Forelimb muscle (tissue), 1 donor: ENCODE measurements around the gene PNPLA6. TPM values are rescaled to one million over a fixed set of nuclear protein-coding genes. Genes with fewer than 3 reads are reported as not detected.

Experiments used
- DNase-seq: peaks from one replicate; pipeline ENCODE4 v3.0.0-alpha.2; 2013; ENCODE audit warnings: low read depth
- polyA plus RNA-seq: library from polyadenylated mRNA; unstranded; fragments of 120-200 nt; gene quantifications from one replicate; pipeline ENCODE4 v1.2.1, GENCODE V29; 2013; ENCODE audit not compliant: insufficient read length

Gene PNPLA6
- 31.5 TPM for polyA plus RNA-seq

DNA sequence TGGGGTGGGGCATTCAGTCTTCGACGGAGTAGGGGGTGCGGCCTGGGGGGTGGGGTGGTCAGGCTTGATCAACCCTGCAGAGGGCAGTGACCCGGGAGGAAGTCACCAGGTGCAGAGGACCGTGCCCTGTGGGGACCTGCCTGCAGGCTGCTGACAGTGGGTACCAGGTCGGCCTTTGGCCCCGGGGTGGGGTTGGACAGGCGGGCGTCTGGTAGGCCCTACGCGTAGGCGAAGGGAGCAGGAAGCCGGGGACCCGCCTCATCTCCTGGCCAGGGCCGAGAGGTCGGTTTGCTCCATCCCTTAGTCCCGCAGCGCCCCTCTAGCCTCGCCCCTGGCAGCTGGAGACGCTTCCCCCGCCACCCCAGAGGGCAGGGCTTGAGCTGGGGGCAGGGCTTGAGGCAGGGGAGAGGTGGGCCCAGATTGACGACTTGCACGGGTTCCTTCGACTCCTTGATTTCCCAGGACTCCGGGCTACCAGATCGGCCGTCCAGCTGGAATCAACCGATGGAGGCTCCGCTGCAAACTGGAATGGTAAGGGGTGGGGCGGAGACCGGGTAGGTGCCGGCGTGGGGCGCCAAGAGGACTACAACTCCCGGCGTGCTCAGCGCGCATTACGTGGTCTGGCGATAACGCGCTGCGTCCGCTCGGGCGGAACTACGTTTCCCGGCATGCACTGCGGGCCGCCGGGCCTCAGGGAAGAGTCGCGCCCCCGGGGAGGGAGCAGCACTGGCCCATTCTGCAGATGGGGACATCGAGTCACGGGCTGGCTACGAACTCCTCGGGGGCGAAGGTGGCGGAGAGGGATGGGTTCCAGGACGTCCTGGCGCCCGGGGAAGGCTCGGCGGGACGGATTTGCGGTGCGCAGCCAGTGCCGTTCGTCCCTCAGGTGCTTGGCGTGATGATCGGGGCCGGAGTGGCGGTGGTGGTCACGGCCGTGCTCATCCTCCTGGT, at the start of gene PNPLA6:
PNPLA6 (plus strand) TSS at position 671 of the 951 bp plus-strand sequence; CDS start at position 743, 72 bp downstream.
- peak; percentile 90 for DNase-seq

DNA sequence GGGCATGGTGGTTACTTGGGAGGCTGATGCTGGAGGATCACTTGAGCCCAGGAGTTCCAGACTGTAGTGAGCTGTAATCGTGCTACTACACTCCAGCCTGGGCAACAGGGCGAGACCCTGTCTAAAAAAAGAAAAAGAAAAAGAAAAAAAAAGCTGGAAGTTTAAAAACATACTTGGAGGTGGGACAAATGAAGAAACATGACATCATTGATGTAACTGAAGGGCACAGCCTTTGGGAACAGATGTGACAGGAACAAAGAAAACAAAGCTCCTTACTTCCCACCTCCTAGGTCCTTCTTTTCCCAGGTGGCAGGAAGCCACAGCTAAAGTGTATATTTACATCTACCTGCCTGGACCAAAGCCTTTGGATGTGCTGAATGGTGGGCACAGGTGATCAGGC, 48.6 kb upstream of the PNPLA6 start:
- no peak for DNase-seq

DNA sequence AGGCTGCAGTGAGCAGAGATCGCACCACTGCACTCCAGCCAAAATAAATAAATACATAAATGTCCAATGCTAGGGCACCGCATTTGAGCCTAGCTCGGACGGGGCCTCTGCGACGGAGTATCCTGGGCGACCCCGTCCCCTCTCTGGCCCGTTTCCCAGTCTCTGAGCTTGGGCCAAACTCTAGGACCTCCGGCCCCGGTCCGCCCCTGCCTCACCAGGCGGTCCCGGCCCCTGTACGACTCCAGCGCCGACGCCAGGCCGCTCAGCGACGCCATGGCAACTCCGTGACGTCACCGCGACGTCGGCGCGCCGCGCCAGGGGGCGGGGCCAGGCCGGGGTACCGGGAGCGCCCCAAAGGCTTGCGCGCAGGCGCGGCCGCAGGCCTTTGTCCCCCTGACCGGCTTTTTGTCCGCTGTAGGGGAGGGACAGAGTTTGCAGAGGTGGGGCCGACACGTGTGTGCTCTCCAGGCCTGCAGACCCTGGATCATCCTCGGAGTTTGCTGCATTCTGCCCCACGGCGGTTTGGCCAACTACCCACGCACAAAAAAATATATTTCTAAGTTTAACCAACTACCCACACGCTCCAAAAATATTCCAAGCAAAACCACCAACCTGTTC, 46.7 kb upstream of the PNPLA6 start, which contains the start of gene PEX11G:
PEX11G (minus strand) TSS at position 300 of the 618 bp plus-strand sequence; CDS start at position 275, 25 bp downstream.
- peak; percentile 79 for DNase-seq

DNA sequence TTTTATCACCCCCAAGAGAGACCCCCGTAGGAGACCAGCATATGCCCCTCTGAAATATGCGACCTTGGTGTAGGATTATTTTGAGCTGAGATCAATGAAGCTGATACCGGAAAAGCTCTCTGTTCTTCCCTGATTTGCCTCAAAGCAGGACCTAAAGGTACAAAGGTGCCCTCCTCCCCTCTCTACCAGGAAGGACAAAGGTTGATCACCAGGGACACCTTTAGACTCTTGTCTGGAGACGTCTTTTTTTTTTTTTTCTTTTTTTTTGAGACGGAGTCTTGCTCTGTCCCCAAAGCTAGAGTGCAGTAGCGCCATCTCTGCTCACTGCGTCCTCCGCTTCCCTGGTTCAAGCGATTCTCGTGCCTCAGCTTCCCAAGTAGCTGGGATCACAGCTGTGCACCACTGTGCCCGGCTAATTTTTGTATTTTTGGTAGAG, 45.9 kb upstream of the PNPLA6 start:
- DNase-seq = no peak

DNA sequence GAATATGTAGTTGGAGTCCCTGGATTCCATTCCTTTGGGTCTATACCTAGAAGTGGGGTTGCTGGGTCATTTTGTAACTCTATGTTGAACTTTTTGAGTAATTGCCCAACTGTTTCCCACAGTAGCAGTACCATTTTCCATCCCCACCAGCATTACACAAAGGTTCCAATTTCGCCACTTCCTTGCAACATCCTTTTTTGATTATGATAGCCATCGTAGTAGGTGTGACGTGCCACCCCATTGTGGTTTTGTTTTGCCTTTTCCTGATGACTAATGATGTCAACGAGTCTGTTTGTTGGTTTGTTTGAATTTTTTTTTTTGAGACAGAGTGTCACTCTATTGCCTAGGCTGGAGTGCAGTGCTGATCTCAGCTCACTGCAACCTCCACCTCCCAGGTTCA, 43.4 kb upstream of the PNPLA6 start:
- no peak for DNase-seq

DNA sequence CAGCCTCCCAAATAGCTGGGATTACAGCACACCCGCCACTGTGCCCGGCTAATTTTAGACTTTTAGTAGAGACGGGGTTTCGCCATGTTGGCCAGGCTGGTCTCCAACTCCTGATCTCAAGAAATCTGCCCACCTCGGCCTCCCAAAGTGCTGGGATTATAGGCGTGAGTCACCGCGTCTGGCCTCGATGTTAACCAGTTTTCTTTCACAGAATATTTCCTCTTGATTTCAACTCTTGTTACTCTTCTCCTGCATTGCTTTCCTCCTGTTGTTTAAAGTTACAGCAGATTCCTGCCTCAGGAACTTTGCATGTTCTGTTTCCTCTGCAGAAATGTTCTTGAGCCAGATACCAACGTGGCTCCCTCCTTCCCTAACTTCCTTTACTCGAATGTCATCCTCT, 43.0 kb upstream of the PNPLA6 start:
- DNase-seq = no peak

DNA sequence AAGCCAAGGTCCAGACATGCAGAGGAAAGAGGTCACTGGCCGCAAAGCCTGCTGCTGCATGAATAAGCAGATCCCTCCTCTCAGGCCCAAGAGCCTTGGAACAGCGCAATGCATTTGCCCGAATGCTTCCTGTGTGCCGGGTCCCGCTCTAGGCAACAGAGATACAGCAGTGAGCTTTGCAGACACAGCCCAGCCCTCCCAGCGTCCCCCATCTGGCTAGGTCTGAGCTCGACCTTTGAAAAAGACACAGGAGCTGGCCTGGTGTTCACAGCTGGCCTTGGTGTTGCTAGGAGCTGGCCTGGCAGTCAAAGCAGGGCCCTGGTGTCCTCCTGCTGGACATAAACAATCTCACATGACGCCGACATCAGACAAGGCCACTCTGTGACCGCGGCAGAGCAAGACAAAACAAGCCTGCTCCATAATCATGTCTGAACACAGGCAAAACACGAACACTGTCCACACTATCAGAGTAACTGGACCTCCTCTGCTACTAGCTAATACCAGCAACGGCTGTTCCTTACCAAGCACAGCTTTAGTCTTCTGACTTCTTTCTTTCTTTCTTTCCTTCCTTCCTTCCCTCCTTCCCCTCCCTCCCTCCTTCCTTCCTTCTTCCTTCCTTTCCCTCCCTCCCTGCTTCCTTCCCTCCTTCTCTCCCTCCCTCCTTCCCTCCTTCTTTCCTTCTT, 41.0 kb upstream of the PNPLA6 start:
- no peak for DNase-seq

DNA sequence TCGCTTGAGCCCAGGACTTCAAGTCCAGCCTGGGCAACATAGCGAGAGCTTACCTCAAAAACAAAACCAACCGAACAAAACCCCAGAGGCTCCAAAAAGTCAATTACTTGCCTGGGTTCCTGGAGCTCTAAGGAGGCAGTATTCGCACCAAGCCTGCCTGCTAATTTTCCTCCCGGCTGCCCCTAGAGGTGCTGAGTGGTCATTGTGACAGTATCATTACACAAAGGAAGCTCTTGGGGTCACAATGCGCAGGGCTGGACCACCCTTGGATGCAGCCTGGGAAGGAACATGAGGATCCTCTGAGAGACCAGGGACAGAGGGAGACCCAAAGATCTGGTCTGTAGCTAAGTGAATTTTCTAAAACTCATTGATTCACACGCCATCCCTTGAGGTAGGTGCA, 38.2 kb upstream of the PNPLA6 start:
- DNase-seq = no peak

DNA sequence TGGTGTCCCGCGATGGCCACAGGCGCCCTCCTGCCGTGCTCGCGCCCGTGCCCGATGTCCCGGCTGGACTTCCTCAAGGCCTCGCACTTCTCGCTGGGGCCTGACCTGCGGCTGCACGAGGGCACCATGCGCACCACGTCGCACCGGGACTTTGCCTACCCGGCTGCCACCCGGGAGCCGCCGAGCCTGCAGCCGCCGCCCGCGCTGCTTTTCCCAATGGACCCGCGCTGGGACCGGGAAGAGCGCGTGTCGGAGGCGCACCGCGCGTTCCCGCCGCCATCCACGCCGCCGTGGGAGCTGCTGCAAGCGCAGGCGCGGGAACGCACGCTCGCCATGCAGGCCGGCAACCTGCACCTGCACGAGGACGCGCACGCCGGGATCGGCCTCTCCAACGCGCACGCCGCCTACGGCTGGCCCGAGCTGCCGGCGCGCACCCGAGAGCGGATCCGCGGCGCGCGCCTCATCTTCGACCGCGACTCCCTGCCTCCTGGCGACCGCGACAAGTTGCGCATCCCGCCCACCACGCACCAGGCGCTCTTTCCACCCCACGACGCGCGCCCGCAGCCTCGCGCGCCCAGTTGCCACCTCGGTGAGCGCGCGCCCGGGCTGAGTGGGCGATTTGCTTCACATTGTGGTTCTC, 34.6 kb upstream of the PNPLA6 start:
- no peak for DNase-seq

DNA sequence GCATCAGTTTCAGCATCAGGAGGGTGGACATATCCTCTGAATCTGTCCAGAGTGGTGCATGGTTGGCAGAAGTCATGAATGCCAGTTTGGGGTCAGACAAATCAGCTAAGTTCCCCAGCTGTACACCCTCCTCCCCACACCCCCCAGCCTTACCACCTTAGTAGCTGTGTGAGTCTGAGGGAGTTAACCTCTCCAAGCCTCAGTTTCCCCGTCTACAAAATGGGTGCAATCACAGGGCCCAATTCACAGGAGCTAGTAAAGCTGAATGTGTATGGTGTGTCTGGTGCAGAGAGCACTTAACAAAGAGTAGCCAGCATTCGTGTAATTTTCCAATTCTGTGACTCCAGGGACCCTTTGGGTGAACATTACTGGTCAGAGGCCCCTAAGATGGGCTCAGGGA, 33.0 kb upstream of the PNPLA6 start:
- no peak for DNase-seq

DNA sequence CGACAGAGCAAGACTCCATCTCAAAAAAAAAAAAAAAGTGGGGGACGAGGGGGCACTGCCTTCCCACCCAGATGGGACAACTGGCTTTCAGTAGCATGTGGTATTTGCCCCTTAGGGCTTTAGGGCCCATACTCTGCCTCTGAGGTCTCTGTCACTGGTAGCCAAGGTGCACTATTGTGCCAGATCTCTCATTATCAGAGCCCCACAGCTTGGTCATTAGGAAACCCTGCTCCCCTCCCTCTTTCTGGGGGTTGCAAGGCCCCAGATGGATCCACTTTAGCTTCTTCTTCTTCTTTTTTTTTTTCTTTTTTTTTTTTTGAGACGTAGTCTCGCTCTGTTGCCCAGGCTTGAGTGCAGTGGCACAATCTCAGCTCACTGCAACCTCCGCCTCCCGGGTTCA, 30.8 kb upstream of the PNPLA6 start:
- DNase-seq = no peak

DNA sequence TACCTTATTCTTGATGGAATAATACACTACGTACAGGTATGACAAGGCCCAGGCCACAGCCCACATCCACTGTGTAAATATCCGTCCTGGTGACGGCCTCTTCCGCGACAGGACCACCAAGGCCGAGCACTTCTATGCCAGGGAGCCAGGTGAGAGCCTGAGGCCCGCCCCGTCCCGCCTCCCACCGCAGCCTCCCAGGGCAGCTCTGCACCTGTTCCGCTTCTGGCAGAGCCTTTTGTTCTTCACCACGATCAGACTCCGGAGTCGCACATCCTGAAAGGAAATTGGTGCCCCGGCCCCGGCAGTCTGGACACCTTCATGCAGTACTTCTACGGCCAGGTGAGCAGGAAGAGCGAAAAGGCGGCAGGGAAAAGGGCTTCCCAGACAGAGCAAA, 30.2 kb upstream of the PNPLA6 start:
- no peak for DNase-seq

DNA sequence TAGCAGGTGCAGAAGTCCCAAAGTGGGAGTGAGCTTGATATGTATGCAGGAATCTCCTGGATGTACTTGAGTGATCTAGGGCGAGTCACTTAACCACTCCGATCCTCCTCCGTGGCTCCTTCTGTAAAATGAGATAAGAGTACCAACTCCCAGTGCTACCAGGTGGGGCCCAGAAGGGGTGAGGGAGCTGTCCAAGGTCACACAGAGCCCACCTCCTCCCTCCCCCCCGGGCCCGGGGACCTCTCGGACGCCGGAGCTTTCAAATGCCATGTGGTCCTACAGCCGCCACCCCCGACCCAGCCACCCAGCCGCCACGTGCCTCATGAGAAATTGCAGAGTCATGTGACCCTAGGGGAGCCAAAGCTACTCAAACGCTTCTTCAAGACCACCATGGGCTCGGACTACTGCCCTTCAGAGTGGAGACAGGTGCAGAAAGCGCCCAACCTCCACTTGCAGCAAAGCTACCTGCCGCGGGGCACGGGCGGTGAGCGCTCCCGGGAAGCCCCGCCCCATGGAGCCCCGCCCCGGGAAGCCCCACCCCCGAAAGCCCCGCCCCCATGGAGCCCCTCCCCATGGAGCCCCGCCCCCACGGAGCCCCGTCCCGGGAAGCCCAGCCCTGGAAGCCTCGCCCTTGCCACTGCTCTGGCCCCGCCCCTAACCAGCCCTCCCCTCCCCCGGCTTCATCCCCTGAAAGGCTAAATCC, 29.7 kb upstream of the PNPLA6 start:
- DNase-seq = no peak

DNA sequence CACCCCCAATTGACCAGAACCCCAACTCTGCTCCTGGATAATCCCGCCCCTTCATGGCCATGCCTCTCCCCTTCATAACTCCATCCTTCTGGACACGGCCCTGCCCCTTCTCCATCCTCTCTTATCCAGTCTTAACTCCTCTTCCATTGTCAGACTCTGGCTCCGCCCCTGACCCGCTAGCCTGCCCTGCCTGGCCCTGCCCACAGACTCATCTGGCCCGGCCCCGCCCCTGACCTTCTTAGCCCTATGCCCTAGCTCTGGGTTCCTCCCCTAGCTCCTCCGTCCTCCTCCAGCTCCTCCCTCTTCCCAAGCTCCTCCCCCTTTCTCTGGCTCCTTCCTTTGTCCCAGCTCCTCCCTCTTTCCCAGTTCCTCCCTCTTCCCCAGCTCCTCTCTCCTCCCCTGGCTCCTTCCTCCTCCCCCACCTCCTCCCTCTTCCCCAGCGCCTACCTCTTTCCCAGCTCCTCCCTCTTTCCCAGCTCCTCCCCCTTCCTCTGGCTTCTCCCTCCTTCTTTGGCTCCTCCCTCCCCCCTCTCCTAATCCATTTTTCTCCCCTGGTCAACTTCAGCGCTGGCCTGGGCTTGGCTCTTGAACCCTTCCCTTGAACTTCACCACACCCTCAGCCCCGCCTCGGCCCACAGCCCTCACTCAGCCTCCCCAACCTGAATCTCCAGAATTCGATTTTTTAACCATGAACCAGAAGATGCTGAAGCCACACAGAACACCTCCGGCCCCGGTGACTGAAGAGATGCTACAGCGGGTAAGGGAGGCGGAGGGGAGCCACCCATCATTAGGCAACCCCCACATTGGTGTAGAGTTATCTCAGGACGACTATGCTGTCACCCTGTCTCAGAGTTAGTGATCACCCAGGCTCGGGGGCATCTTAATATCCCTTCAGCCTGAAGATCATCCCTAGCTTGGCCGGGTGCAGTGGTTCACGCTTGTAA, 28.9 kb upstream of the PNPLA6 start:
- DNase-seq = no peak

DNA sequence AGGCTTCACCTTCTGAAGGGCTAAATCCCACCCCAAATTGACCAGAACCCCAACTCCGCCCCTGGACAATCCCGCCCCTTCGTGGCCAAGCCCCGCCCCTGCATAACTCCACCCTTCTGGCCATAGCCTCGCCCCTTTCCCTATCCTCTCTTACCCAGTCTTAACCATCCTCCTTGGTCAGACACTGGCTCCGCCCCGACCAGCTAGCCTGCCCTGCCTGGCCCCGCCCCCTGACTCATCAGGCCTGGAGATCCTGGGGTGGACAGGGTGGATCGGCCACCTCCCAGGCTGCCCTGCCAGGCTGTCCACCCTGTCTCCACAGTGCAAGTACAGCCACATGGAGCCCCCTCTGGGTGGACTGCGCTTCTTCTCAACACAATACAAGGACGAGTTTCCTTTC, 27.6 kb upstream of the PNPLA6 start:
- DNase-seq = no peak

DNA sequence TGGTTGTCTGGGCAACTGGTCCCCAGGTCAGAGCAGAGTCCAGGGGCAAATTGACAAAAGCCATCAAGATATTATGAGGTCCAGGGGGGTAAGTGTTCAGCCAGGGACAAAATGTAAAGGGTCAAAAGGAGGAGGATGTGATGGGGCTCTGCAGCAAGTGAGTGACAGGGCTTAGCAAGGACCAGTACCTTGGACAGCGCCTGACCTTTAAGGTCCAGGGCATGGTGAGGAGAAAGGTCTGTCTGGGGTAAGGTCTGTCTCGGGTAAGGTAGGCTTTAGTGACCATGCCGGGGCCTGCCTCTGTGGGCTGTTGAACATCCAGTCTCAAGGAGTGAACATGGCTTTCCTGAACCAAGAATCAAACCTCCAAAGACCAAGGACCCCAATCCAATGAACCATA, 25.9 kb upstream of the PNPLA6 start:
- DNase-seq = no peak

DNA sequence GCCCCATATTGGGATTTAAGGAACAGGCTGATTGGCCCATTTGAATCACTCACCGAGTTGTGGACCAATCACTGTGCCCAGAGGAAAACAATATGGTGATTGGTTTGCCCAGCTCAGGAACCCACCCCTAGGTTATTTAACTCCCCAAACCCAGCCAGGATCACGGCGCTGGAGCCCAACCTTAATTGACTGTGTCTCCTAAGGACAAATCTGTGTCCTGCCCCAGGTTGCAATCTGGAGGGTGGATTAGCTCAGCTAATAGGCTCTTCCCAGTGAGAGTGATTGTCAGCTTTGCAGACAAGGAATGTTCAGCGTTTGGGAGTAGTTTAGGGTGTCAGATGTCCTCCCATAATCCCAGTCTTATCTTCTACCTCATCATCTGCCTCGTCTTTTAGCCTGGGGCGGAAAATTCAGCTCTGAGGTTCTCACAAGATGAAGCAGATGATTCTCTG, 23.1 kb upstream of the PNPLA6 start:
- no peak for DNase-seq

DNA sequence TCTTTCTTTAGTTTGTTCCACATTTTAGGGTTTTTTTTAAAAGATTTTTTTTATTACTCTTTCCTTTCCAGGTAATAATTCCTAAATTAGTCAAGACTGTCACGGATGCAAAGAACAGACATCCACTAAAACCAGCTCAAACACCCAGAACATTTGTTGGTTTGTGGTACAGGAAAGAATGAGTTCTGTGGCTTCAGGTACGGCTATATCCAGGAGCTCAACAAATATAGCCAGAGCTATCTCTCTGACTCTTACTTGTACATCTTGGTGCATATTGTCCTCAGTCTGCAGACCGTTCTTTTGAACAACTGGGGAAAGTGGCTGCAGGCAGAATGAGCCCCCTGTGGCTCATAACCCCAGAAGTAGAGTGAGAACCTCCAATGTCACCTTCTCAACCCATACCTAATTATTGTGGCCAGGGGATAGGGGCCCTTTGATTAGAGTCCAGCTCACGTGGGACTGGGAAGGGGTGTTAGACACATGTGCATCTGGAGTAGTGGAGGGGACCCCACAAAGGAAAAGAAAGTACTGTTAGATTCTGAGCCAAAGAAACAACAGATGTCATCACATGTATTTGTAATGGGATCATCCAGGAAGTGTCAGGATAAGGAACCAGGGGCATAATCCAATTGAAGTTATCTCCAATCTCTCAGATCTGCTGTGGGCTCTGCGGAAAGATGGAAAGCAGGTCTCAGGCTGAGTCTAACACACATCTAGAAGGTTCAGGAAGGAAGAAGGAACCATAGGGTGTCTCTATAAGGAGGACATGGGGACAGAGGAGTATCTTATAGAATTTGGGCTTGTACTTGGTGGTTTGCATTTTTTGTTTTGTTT, 21.5 kb upstream of the PNPLA6 start:
- DNase-seq = no peak

DNA sequence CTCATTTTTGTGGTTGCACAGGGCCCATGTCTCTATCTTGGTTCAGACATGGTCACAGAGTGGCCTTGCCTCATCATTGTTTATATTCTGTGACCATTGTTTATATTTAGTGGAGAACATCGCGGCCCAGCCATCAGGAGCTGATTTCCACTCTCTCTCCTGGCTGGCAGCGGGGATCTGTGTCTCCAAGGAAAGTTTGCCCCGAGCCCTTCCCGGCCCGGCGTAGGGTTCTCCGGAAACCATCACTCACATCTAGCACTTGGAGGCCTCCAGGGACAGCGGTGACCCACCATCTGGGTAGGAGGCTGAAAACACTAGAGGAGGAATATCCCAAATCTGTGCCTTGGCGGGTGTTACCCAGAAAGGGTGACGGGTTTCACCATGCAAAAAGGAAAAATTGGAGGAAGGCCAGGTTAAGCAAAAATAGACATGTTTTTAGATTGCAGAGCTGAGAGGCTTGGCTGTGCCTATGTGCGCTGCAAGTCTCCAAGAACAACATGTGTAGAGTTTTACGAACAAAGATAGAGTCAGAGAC, 20.3 kb upstream of the PNPLA6 start:
- DNase-seq = no peak
